Kidney (tissue), 14 donors: ENCODE data around the gene DAG1. TPM values are rescaled to one million over a fixed set of nuclear protein-coding genes. Genes with fewer than 3 reads are reported as not detected.
A peak's percentile ranks its signal among the peaks of the same experiment; 100 is the strongest.

Experiments used
- DNase-seq, 5 donors: peaks; one replicate each; pipeline ENCODE4 v3.0.0-alpha.2; 2013 to 2020
- FAIRE-seq: peaks from 2 replicates; lab custom pipeline; 2012; peaks lifted over from hg19 to GRCh38; lab: Jason Lieb, UNC
- H3K27ac ChIP-seq, 2 donors: one replicate each; pipeline ENCODE4 v1.7.0; 2013; ENCODE audit warnings: low read depth in 2 of 2, low read length in 2 of 2, inconsistent platforms in 1 of 2
- H3K27me3 ChIP-seq: one replicate; pipeline ENCODE4 v1.7.1; 2013; ENCODE audit warnings: low read length, inconsistent platforms; ENCODE audit not compliant: control insufficient read depth, insufficient read depth
- H3K36me3 ChIP-seq, 3 donors: one replicate each; pipeline versions ENCODE4 v1.7.0 to v1.7.1; 2013; ENCODE audit warnings: low read length in 3 of 3, control low read depth in 1 of 3, inconsistent platforms in 1 of 3; ENCODE audit not compliant: insufficient read depth in 3 of 3, control insufficient read depth in 2 of 3
- H3K4me1 ChIP-seq, 3 donors: one replicate each; pipeline versions ENCODE4 v1.7.0 to v1.7.1; 2013; ENCODE audit warnings: low read length in 3 of 3, inconsistent platforms in 1 of 3, low read depth in 1 of 3; ENCODE audit not compliant: control insufficient read depth in 2 of 3, insufficient read depth in 2 of 3
- H3K4me3 ChIP-seq, 3 donors: one replicate each; pipeline versions ENCODE4 v1.7.0 to v1.8.1; 2013; ENCODE audit warnings: low read length in 3 of 3, control low read depth in 1 of 3, inconsistent platforms in 1 of 3
- H3K9ac ChIP-seq, 3 donors: one replicate each; pipeline versions ENCODE4 v1.7.0 to v1.7.1; 2013; ENCODE audit warnings: low read length in 3 of 3, control low read depth in 1 of 3, inconsistent platforms in 1 of 3
- H3K9me3 ChIP-seq, 3 donors: one replicate each; pipeline versions ENCODE4 v1.7.0 to v1.7.1; 2013; ENCODE audit warnings: low read length in 3 of 3, control low read depth in 1 of 3, inconsistent platforms in 1 of 3; ENCODE audit not compliant: control insufficient read depth in 2 of 3, insufficient read depth in 1 of 3
- intact Hi-C: fragments of 100-400 bp; cut with DNase I; formaldehyde crosslinking; loops from one replicate; pipeline ENCODE4 v1.11.1; 2022
- polyA plus RNA-seq: library from polyadenylated mRNA; stranded (reverse); fragments of 350-450 nt; fragmentation: Illumina TruSeq; extraction: RNeasy Lipid Tissue Mini Kit (QIAGEN cat#74804); gene quantifications from one replicate; pipeline ENCODE4 v1.2.3, GENCODE V29; 2014; ENCODE audit warnings: low read depth, low replicate concordance; ENCODE audit not compliant: insufficient read depth
- total RNA-seq: library from RNA; stranded (reverse); fragmentation: NEBNext Ultra II Directional; extraction: Animal tissue kit (Norgen Biotek cat#: 25700); gene quantifications from one replicate; pipeline ENCODE4 v1.2.1, GENCODE V29; 2021
- TF ChIP-seq, protein P1 (sequence below): IDR thresholded peaks from 3 replicates; pipeline ENCODE4 v1.5.1; 2012; ENCODE audit warnings: mild to moderate bottlenecking, moderate library complexity, borderline replicate concordance; ENCODE audit not compliant: insufficient read depth; ENCODE audit errors: extremely low read depth
- donor health status: control.
- donor health status: control.
- donor health status: control.
- donor health status: control.
- donor health status: control.
- donor health status: DM: yes; HTN: yes; CAD: no.
- donor health status: Normal renal cell carcinoma (clear cell type).

DAG1 gene
- total and polyA plus RNA-seq, 2 donors from 2014 or later, result 40.4 to 122 TPM

DNA sequence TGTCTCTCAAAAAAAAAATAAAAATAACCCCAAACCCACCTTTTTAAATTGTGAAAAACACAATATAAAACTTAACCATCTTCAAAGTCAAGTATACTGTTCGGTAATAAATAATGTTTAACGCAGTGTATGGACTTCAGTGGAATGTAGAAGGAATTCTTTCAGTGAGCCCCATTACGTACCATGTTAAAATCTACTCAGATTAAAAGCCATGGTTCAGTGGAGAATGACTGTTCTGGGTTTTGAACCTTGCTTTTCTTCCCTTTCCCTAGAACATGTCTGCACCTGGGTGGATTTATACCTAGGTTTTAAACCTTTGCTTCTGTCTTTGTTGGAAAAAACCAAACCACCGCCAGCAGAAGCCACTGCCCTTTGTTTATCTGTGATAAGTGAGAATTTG is 27.5 kb downstream of the DAG1 start:
- intact Hi-C loops, result no loop called here
- peak overlapping the region in 1 of 3 donors; percentile 4 for H3K9ac ChIP-seq
- H3K9me3 ChIP-seq, result no peaks in the 10 kb centered on the region
- no peaks in the 10 kb centered on the region for H3K36me3 ChIP-seq
- peaks cover 0 to 36% (median 20%) of the 10 kb centered on the region in 3 donors for H3K4me1 ChIP-seq
- FAIRE-seq (no peak), DNase-seq (peak in 2 of 5 donors; percentile 80)
- no peak overlapping the region for H3K4me3 ChIP-seq
- peak overlapping the region; percentile 44 to 77 for H3K27ac ChIP-seq
- no peaks in the 10 kb centered on the region for H3K27me3 ChIP-seq
- TF ChIP-seq, protein P1, sequence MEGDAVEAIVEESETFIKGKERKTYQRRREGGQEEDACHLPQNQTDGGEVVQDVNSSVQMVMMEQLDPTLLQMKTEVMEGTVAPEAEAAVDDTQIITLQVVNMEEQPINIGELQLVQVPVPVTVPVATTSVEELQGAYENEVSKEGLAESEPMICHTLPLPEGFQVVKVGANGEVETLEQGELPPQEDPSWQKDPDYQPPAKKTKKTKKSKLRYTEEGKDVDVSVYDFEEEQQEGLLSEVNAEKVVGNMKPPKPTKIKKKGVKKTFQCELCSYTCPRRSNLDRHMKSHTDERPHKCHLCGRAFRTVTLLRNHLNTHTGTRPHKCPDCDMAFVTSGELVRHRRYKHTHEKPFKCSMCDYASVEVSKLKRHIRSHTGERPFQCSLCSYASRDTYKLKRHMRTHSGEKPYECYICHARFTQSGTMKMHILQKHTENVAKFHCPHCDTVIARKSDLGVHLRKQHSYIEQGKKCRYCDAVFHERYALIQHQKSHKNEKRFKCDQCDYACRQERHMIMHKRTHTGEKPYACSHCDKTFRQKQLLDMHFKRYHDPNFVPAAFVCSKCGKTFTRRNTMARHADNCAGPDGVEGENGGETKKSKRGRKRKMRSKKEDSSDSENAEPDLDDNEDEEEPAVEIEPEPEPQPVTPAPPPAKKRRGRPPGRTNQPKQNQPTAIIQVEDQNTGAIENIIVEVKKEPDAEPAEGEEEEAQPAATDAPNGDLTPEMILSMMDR, result no peak

DNA sequence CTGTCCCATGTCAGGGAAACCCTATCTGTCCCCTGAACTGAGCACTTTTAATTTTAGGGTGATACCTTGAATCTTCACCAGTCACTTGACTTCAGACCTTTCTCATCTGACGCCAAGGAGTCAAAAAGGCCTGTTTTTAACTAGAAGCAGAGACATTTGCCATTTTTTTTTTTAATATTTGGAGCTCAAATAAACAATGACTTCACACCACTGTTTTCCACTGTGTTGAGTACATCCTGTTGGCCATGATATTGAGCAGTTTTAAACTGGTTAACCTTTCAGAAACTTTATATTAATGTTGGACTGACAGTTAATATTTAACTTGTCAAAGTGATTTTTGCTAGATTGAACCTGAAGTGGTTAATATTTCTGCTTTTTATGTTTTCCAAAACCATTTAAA is 28.2 kb downstream of the DAG1 start:
- peak overlapping the region in 1 of 3 donors; percentile 4 for H3K9ac ChIP-seq
- intact Hi-C loops, result no loop called here
- FAIRE-seq, result no peak

DNA sequence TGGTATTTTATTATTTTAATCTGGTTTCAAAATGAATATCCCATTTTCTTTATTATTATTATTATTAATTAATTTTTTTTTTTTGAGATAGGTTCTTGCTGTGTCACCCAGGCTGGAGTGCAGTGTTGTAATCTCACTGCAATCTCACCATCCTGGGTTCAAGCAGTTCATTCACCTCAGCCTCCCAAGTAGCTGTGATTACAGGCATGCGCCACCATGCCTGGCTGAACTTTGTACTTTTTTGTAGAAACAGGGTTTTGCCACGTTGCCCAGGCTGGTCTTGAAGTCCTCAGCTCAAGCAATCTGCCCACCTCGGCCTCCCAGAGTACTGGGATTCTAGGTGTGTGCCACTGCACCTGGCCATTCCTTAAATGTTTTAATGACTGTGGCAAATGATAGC is 28.6 kb downstream of the DAG1 start:
- TF ChIP-seq, protein P1, result no peak
- Histone ChIP-seq H3K36me3 (no peaks in the 10 kb centered on the region), H3K27me3 (no peaks in the 10 kb centered on the region), H3K9me3 (no peaks in the 10 kb centered on the region), H3K9ac (no peak overlapping the region), H3K4me1 (peaks cover 0 to 30% (median 20%) of the 10 kb centered on the region in 3 donors), H3K27ac (peak overlapping the region in 1 of 2 donors; percentile 32), H3K4me3 (no peak overlapping the region)
- intact Hi-C loops, result no loop called here
- no peak for DNase-seq
- no peak for FAIRE-seq

More for the DNA sequence above, 28.2 kb downstream of the DAG1 start:
- H3K4me1 ChIP-seq, result peaks cover 0 to 34% (median 20%) of the 10 kb centered on the region in 3 donors
- H3K27me3 ChIP-seq, result no peaks in the 10 kb centered on the region
- H3K27ac ChIP-seq, result peak overlapping the region; percentile 44 to 77
- TF ChIP-seq, protein P1, result no peak
- H3K4me3 ChIP-seq, result peak overlapping the region in 1 of 3 donors; percentile 30
- no peaks in the 10 kb centered on the region for H3K9me3 ChIP-seq
- H3K36me3 ChIP-seq, result no peaks in the 10 kb centered on the region
- DNase-seq, result no peak
